ENCODE results near the gene CBY2.

CBY2 gene

GRCh38 chr13:45704211-45704739, 2.2 kb downstream of the CBY2 start:
- DNase-seq, result no peak

DNA sequence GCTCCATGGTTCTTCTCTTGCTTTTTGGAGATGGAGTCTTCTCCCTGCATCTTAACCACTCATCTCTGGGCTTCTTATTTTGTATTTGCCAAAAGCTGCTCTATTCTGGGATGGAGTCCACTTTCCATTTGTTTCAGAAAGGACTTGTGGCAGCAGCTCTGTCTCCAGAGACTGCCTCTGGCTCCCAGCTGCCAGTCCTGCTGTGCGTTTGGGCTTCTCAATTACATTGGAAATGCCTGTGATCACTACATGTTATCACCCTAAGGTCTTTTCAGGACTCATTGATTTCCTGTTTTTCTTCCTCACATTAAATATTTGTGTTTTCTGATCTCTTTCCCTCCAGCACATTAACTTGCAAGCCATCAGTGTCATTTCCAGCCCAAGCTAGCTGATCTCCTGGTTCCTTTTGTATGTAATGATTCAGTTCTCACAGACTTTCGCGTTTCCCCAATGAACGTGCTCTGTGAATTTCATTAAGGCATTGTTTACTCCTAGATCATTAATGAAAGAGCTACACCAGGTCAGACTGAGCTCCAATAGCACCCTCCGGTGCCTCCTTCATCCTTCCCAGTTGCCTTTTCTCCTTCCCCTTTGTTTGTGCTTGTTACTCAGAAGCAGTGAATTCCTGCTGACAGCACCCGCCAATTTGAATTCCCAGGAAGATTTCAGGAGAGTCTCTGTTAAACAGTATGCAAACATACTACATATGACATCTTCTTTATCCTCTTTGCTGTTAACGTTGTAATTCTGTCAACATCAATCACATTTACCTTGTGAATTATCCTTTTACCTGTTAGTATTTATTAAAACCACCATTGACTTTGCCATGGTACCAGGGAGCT, 3.0 kb downstream of the CBY2 start:
- no peak for DNase-seq

GRCh38 chr13:45705918-45706317, 3.8 kb downstream of the CBY2 start:
- no peak for DNase-seq

DNA sequence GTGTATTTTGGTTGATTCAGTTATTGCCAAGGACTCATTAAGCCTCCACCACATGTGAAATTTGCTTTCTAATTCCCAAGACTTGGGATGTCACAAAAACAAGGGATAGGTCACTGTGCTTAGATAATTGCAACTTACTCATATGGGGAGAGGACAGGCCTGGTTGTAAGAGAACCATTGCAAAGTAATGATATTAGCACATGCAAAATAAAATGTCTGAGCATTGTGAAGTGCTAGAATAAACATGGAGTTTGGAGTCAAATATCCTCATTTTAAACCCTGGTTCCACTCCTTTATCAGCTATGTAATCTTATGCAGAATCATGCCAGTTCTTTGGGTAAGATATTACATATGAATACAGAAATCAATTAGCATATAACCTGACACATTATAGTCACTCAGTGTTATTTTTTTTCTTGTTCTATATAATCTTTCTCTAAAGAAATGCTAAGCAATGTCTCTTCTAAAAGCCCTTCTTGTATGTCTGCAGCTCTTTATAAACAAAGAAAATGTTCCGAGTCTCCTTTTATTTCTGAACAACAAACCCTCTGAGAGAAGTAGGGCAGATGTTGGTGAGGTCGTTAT, 5.5 kb downstream of the CBY2 start:
- DNase-seq, result no peak

GRCh38 chr13:45711951-45712350, 9.8 kb downstream of the CBY2 start:
- no peak for DNase-seq

- DNase-seq, result no peak
Observed at GRCh38 chr13:45713106-45713690, 11.1 kb downstream of the CBY2 start.

DNA sequence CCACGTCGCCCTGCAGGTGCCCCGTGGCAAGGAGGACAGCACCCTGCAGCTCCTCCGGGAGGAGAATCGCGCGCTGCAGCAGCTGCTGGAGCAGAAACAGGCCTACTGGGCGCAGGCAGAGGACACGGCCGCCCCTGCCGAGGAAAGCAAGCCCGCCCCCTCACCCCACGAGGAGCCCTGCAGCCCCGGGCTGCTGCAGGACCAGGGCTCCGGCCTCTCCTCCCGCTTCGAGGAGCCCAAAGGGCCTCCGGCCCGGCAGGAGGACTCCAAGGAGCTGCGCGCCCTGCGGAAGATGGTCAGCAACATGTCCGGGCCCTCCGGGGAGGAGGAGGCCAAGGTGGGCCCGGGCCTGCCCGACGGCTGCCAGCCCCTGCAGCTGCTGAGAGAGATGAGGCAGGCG, 11.6 kb downstream of the CBY2 start:
- DNase-seq, result no peak

DNA sequence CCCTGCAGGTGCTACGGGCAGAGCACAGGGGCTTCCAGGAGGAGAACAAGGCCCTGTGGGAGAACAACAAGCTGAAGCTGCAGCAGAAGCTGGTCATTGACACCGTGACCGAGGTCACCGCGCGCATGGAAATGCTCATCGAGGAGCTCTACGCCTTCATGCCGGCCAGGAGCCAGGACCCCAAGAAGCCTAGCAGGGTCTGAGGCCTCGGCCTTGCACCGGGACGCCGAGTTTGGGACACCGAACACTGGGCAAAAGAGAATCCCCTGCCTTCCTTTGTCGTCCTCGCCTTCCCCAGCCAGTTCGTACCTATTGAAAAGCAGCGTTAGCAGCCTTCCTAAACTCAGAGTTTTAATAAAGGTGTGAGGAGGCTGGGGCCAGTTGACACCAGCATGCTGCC, 12.1 kb downstream of the CBY2 start:
- DNase-seq, result no peak

GRCh38 chr13:45715351-45715750, 13.2 kb downstream of the CBY2 start:
- DNase-seq, result no peak

GRCh38 chr13:45717349-45717748, 15.2 kb downstream of the CBY2 start:
- DNase-seq, result no peak

DNA sequence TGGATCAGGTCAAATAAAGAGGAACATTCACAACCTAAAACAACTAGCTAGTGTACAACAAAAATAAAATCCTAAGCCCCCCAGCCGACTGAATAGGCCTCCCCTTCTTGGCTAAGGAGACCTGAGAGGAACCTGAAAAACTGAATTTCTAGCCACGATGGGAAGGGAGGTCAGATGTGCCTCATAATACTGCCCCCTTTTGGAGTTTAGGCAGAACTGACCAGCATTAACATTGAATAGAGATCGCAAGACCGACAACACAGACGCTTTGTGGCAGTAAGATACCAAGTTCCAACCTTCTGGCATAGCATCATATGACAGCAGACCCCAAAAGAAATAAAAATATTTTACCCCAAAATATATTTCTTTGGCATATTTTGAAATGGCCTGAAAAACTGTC, 15.9 kb downstream of the CBY2 start:
- no peak for DNase-seq

GRCh38 chr13:45718992-45719391, 16.9 kb downstream of the CBY2 start:
- no peak for DNase-seq

GRCh38 chr13:45721203-45721731, 19.1 kb downstream of the CBY2 start:
- DNase-seq, result no peak

GRCh38 chr13:45723798-45724197, 21.7 kb downstream of the CBY2 start:
- no peak for DNase-seq

GRCh38 chr13:45728759-45729158, 26.6 kb downstream of the CBY2 start:
- DNase-seq, result no peak

DNA sequence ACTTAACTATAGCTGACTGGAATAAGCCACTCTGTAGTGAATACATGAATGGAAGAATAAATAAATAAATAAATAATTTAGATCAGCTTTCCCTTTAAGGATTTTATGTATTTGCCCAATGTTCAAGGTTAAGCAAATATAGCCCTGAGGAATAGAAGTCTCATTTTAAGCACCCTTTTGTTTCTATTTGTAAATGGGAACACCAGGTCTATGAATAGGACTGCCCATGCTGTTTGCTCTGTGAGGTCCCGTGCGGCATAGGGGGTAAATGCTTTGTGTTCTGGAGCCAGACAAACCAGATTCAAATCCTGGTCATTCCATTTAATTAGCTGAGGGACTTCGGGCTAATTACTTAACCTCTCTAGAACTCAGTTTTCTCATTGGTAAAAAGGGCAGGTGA, 29.3 kb downstream of the CBY2 start:
- no peak for DNase-seq

DNA sequence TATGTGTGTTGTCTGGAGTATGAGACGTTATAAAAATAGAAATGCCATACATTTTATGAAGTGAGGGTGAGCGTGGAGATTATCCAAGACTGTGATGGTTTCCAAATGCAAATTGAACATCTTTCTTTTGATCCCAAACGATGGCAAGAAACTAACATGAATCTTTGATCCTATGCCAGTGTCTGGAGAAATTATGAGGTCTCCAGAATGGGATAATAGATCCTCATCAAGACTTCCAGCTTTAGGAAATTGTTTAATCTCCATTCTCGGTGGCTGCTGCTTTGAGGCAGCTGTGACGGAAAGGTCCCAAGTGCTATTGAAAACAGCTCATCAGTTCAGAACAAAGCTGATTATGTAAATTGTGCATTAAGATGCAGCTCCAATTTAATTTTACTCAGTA, 30.8 kb downstream of the CBY2 start:
- DNase-seq, result no peak

DNA sequence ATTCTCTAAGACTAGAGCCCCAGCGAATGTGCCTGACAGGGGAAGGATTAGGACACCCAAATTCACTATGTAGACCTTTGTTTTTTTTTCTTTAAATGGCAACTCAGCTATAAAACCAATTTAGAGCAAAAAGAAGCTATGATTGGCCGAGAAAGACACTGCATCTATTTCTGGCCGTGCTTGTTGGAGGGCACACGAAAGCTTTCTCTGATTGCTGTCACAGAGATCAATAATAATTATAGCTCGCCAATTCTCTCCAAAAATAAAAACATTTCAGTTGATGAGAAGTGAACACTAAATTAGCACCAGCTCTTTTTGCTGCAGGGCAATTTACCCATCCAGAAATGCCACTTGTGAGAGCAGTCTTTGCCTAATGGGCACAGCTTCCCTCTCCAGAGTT, 31.2 kb downstream of the CBY2 start:
- no peak for DNase-seq

- DNase-seq, result no peak
Observed at GRCh38 chr13:45737571-45738017, 35.5 kb downstream of the CBY2 start.

DNA sequence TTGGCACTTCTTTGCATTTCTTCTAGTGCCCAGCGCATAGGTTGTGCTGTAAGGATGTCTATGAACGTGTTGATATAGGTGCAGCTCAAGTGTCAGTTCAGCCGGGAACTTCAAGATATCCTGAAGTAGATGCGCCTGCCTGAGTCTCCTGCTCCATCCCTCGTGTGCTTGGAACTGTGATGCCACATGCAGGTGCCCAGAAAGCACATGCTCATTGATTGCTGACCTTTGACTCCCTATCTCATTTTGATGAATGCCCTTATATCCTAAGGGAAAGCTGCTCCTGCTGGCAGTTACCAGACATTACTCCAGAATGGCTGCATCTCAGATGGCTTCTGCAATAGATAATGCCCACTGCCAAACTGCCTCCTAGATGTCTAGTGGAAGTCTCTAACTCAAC, 40.9 kb downstream of the CBY2 start:
- no peak for DNase-seq

DNA sequence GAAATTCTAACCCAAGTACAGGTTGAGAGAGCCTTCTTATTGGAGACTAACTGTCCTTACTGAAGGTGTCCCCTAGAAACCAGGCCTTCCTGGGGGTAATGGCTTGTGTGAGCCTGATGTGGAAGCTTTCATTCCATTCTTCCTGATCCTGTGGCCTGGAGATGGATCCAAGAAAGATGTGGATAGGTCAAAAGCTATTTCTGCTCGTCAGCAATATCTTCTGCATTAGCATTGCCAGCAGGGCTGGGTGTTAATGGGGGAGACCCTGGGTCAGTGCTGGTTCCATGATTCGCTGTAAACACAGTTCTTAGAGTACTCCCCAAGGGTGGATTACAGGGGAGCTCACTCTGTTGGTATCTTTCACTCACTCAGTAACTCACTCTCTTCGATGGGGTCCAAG, 42.9 kb downstream of the CBY2 start:
- DNase-seq, result no peak

GRCh38 chr13:45747071-45747470, 45.0 kb downstream of the CBY2 start:
- DNase-seq, result no peak

DNA sequence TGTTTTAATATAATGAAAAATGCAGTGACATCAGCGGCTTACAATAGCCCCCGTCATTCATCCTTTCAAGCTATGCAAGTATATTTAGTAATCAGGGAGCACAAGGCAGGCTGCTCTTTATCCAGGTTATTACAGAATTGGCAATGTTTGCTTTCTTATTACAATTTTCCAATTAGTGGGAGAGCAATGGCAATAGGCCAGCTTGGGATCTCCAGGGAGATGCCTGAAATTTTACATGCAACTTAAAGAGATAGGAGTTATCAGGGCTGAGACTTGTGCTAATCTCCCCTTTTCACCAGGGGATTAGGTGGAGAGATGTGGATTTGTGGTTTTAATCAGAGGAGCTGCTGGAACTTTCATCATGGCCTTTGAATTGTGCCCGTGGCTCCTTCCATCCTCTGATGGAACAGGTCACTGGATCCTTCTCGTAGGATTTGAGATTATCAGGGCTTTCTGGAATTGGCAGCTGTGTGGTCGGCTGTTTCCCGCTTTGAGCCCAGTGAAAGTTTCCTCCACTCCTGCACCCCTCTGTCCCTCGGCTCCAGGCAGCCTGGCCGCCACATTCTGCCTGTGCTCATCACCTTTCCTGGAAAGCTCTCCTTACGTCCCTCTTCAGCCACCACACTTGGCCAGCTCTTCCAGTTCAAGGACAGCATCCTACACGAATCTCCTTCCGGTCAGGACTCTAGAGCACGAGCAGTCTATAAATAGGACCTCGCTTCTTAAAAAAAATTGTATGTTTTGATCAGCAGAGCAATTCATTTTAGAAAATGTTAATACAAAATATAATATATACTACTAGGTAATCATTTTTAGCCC, 47.0 kb downstream of the CBY2 start:
- DNase-seq, result peak; percentile 38 to 52
